ENCODE data around the gene SLC4A8.

GRCh38 chr12:51401900-51402299, 22.7 kb upstream of the SLC4A8 start:
- TF ChIP-seq CTCF (IDR thresholded peaks at IDR 0.05; ENCODE audit: extremely low read depth in 1 of 2, insufficient read depth in 1 of 2, low read depth in 1 of 2, low read length in 2 of 2), result no peak
- TF ChIP-seq EZH2 (IDR thresholded peaks at IDR 0.05; ENCODE audit: borderline replicate concordance, low read depth, low read length, severe bottlenecking), result no peak
- TF ChIP-seq POLR2A (IDR thresholded peaks at IDR 0.05; ENCODE audit: low read depth, low read length), result no peak
